Neuron (in vitro differentiated cells): ENCODE results near the gene NDUFB10.
"Not testable (repeated sequence)": the region's sequence is repeated elsewhere in the genome, so short reads cannot be mapped to it uniquely, and the experiment has no call there.

Source experiments
- H2AFZ ChIP-seq: one replicate; pipeline ENCODE4 v1.6.1; 2013; ENCODE audit warnings: low read depth, mild to moderate bottlenecking, inconsistent platforms, low read length, moderate library complexity
- H3K27me3 ChIP-seq: one replicate; pipeline ENCODE4 v1.6.1; 2013; ENCODE audit warnings: low read length; ENCODE audit not compliant: insufficient read depth
- H3K36me3 ChIP-seq: one replicate; pipeline ENCODE4 v1.6.1; 2013; ENCODE audit warnings: low read length; ENCODE audit not compliant: insufficient read depth
- H3K4me1 ChIP-seq: one replicate; pipeline ENCODE4 v1.6.1; 2013; ENCODE audit warnings: low read length; ENCODE audit not compliant: insufficient read depth
- H3K4me3 ChIP-seq: 2 replicates; pipeline ENCODE4 v1.5.1; 2013; ENCODE audit warnings: mild to moderate bottlenecking, low read length, moderate library complexity
- H3K9me3 ChIP-seq: one replicate; pipeline ENCODE4 v1.6.1; 2013; ENCODE audit warnings: low read length

NDUFB10 gene

DNA sequence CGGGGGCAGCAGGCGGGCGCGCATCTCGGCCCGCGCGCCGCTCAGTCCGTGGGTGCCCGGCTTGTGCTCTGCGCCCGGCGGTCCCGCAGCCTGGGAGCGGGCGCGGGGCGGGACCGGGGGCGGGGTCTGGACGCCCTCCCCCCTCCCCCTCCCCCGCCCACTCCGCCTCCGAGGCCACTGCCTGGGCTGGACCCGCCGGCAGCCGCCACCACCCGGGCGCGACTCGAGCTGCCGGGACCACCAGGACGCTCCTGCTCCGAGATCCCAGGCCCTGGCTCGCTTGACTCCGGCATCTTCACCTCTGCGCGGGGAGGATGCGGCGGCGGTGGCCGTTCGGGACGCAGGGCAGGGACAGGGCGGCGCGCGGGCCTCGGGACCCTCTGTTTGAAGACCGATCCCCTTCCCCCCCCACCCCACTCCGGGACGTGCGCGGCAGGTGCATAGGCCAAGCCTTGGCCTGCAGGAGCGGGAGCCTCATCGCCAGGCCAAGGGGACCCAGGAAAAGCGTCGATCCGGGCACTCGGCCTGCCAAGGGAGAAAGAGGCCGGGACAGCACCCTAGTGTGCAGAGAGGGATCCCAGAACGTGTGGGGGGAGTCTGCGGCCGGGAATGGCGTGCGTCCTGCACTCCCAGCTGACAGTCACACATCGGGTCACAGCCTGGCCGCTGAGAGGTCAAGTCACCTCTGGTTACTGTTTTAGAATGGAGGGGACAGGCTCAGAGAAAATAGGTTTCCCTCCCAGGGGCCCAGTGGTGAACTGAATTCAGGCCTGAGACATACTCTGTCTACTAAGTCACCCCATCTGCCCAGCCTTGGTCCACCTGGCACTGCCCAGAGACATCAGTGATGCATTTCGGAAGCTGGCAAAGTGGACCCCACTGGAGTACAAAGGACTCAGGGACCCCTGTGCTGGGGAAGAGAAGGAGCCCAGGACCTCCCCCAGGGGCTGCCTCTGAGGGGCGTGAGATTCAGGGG lies 40.7 kb upstream of the NDUFB10 start, which contains the start of gene HS3ST6:
HS3ST6 (minus strand) TSS at position 65 of the 976 bp plus-strand sequence. CDS start 92 bp downstream, outside the sequence.
- Histone ChIP-seq H3K4me3 (peak within 1 kb of the TSS; percentile 36), H2AFZ (no peak within 1 kb of the TSS), H3K27me3 (peaks cover 79% of the 10 kb centered on the region), H3K9me3 (no peaks in the 10 kb centered on the region), H3K4me1 (peaks cover 9% of the 10 kb centered on the region), H3K36me3 (no peaks in the 10 kb centered on the region)

GRCh38 chr16:1919327-1919998 lies 39.9 kb upstream of the NDUFB10 start:
- peaks cover 79% of the 10 kb centered on the region for H3K27me3 ChIP-seq
- H3K9me3 ChIP-seq, result no peaks in the 10 kb centered on the region
- peaks cover 9% of the 10 kb centered on the region for H3K4me1 ChIP-seq

GRCh38 chr16:1920122-1920521 lies 39.2 kb upstream of the NDUFB10 start:
- peaks cover 79% of the 10 kb centered on the region for H3K27me3 ChIP-seq
- not testable (repeated sequence) for H2AFZ ChIP-seq, H3K36me3 ChIP-seq, H3K9me3 ChIP-seq, H3K4me3 ChIP-seq, H3K4me1 ChIP-seq

More at GRCh38 chr16:1919327-1919998, 39.9 kb upstream of the NDUFB10 start:
- Histone ChIP-seq H3K4me3 (no peak overlapping the region), H2AFZ (no peak overlapping the region), H3K36me3 (no peaks in the 10 kb centered on the region)

DNA sequence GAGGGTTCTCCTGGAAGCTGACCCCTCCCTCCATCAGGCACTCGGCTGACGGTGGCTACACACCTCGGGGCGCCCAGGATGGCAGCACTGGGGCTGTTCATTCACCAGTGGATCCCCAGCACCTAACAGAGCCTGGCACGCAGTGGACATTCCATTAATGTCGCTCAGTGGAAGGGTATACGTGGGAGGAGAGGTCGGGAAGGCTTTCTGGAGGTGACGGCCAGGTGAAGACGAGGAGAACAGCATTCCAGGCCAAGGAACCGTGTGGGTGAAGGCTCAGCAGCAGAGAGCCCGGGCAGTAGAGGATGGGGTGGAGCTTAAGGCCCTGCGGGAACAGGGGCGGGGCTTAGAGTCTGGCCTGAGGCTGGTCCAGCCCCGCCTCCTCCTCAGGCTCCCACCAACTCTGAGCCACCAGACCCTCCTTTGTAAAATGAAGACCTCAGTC lies 38.6 kb upstream of the NDUFB10 start:
- no peak overlapping the region for H2AFZ ChIP-seq
- H3K36me3 ChIP-seq, result no peaks in the 10 kb centered on the region
- peaks cover 9% of the 10 kb centered on the region for H3K4me1 ChIP-seq
- no peak overlapping the region for H3K4me3 ChIP-seq
- no peaks in the 10 kb centered on the region for H3K9me3 ChIP-seq
- H3K27me3 ChIP-seq, result peaks cover 81% of the 10 kb centered on the region

- H3K9me3 ChIP-seq, result no peaks in the 10 kb centered on the region
- peaks cover 9% of the 10 kb centered on the region for H3K4me1 ChIP-seq
- no peak overlapping the region for H3K4me3 ChIP-seq
- no peaks in the 10 kb centered on the region for H3K36me3 ChIP-seq
- peaks cover 65% of the 10 kb centered on the region for H3K27me3 ChIP-seq
- H2AFZ ChIP-seq, result no peak overlapping the region
Measured at GRCh38 chr16:1922357-1922756, 37.0 kb upstream of the NDUFB10 start.

- H3K4me3 ChIP-seq, result no peak overlapping the region
Measured at GRCh38 chr16:1923299-1924034, 35.9 kb upstream of the NDUFB10 start.

DNA sequence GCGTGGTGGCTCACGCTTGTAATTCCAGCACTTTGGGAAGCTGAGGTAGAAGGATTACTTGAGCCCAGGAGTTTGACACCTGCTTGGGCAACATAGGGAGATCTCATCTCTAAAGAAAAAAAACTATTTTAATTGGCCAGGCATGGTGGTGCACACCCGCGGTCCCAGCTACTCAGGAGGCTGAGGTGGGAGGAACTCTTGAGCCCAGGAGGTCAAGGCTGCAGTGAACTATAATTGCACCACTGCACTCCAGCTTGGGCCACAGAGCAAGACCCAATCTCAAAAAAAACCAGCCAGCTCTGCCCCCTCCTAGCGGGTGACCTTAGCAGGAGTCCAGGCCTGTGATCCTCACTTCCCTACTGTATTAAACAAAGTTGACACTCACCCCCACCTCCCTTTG lies 35.2 kb upstream of the NDUFB10 start:
- H3K4me3 ChIP-seq, result no peak overlapping the region
- H3K36me3 ChIP-seq, result no peaks in the 10 kb centered on the region
- peaks cover 53% of the 10 kb centered on the region for H3K27me3 ChIP-seq

More at GRCh38 chr16:1923299-1924034, 35.9 kb upstream of the NDUFB10 start:
- H3K36me3 ChIP-seq, result no peaks in the 10 kb centered on the region
- H3K27me3 ChIP-seq, result peaks cover 59% of the 10 kb centered on the region
- H2AFZ ChIP-seq, result no peak overlapping the region
- H3K9me3 ChIP-seq, result no peaks in the 10 kb centered on the region
- H3K4me1 ChIP-seq, result peaks cover 9% of the 10 kb centered on the region

GRCh38 chr16:1926271-1926670 lies 33.1 kb upstream of the NDUFB10 start:
- no peak overlapping the region for H2AFZ ChIP-seq
- no peaks in the 10 kb centered on the region for H3K9me3 ChIP-seq
- no peak overlapping the region for H3K4me3 ChIP-seq
- no peaks in the 10 kb centered on the region for H3K4me1 ChIP-seq
- peaks cover 35% of the 10 kb centered on the region for H3K27me3 ChIP-seq
- no peaks in the 10 kb centered on the region for H3K36me3 ChIP-seq

More for the DNA sequence above, 35.2 kb upstream of the NDUFB10 start:
- Histone ChIP-seq H2AFZ (no peak overlapping the region), H3K4me1 (peaks cover 3% of the 10 kb centered on the region), H3K9me3 (no peaks in the 10 kb centered on the region)

- H3K4me1 ChIP-seq, result peaks cover 4% of the 10 kb centered on the region
- peak overlapping the region; percentile 45 for H2AFZ ChIP-seq
- peak overlapping the region; percentile 30 for H3K4me3 ChIP-seq
- no peaks in the 10 kb centered on the region for H3K36me3 ChIP-seq
- H3K9me3 ChIP-seq, result no peaks in the 10 kb centered on the region
- peaks cover 17% of the 10 kb centered on the region for H3K27me3 ChIP-seq
Measured at GRCh38 chr16:1929105-1929504, 30.2 kb upstream of the NDUFB10 start.

DNA sequence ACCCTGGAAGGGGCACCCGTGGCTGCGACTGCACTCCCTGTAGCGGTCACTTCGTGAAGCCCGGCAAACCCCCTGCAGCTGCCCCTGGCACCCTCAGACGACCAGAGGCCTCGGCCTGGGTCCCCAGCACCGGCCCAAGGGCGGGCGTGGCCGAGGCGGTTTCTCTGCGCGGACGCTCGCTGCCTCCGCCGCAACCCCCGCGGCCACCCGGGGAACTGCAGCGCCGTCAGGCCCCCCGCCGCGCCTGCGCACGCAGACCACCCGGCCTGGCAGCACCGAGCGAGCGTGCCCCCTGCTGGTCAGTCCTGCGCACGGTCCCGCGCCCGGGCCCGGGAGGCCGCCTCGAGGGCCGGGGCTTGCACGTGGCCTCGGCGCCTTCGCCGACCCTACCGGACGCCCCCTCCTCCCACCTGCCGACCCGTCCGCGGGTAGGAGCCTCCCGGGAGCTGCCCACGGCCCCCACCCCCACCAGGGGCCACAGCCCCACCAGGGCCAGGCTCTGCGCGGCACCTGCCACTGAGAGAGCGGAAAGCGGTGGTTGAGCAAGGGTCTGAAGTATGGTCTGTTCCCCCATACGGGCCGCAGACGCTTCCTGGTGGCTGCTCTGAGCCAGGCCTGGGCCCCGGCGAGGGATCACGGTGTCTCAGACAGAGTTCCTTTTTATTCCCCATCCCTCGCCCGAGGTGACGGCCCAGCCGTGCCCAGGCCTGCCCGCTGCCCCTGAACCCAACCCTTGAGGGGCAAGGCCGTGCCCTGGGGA lies 29.6 kb upstream of the NDUFB10 start:
- H3K27me3 ChIP-seq, result peaks cover 10% of the 10 kb centered on the region
- peaks cover 4% of the 10 kb centered on the region for H3K4me1 ChIP-seq
- peak overlapping the region; percentile 30 for H3K4me3 ChIP-seq
- H3K36me3 ChIP-seq, result no peaks in the 10 kb centered on the region
- peak overlapping the region; percentile 45 for H2AFZ ChIP-seq
- no peaks in the 10 kb centered on the region for H3K9me3 ChIP-seq

GRCh38 chr16:1930338-1930720 lies 29.0 kb upstream of the NDUFB10 start:
- Histone ChIP-seq H3K27me3 (peaks cover 4% of the 10 kb centered on the region), H2AFZ (no peak overlapping the region), H3K4me1 (peaks cover 4% of the 10 kb centered on the region), H3K36me3 (no peaks in the 10 kb centered on the region), H3K4me3 (no peak overlapping the region), H3K9me3 (no peaks in the 10 kb centered on the region)
